GM21786 (cell line): Measurements from ENCODE around the gene PGAP2.
"Not testable (repeated sequence)": the region's sequence is repeated elsewhere in the genome, so short reads cannot be mapped to it uniquely, and the experiment has no call there.

Source experiments
- ATAC-seq: cut with Tn5 transposase; IDR thresholded peaks from one replicate; pipeline ENCODE4 v1.9.1; 2021; ENCODE audit not compliant: unreplicated experiment

Gene PGAP2

GRCh38 chr11:3854977-3855807, 46.8 kb downstream of the PGAP2 start, which contains the start of gene STIM1:
Gene STIM1, plus strand, starts transcription at chr11:3855664. Its CDS starts 607 bp downstream, at chr11:3856271.
- ATAC-seq: peak; percentile 44

GRCh38 chr11:3855808-3856491, 47.6 kb downstream of the PGAP2 start:
- ATAC-seq: peak; percentile 13

GRCh38 chr11:3856856-3857553, 48.6 kb downstream of the PGAP2 start:
- ATAC-seq: no peak

GRCh38 chr11:3857628-3858027, 49.3 kb downstream of the PGAP2 start:
- no peak for ATAC-seq

GRCh38 chr11:3859373-3859881, 51.1 kb downstream of the PGAP2 start:
- peak; percentile 46 for ATAC-seq

- ATAC-seq: no peak
Measured at GRCh38 chr11:3860375-3860774, 52.0 kb downstream of the PGAP2 start.

- not testable (repeated sequence) for ATAC-seq
Measured at GRCh38 chr11:3860898-3861393, 52.6 kb downstream of the PGAP2 start.

GRCh38 chr11:3861683-3862082, 53.3 kb downstream of the PGAP2 start:
- no peak for ATAC-seq

- ATAC-seq: no peak
Measured at GRCh38 chr11:3865388-3866193, 57.2 kb downstream of the PGAP2 start.

- ATAC-seq: no peak
Measured at GRCh38 chr11:3866206-3866605, 57.8 kb downstream of the PGAP2 start.

- ATAC-seq: no peak
Measured at GRCh38 chr11:3866836-3867208, 58.5 kb downstream of the PGAP2 start.

- ATAC-seq: peak; percentile 58
Measured at GRCh38 chr11:3867209-3868091, 59.1 kb downstream of the PGAP2 start.

GRCh38 chr11:3873712-3874349, 65.5 kb downstream of the PGAP2 start:
- no peak for ATAC-seq
